LNCAP (cell line): ENCODE measurements around the gene SMYD3.

Experiments used
- TF ChIP-seq, protein P1 (sequence below): fragments of 450-650 bp; IDR thresholded peaks from 2 replicates; pipeline ENCODE4 v1.5.1; 2017; ENCODE audit warnings: mild to moderate bottlenecking

The SMYD3 gene

GRCh38 chr1:245750261-245750660, 756.8 kb downstream of the SMYD3 start:
- TF ChIP-seq, protein P1, sequence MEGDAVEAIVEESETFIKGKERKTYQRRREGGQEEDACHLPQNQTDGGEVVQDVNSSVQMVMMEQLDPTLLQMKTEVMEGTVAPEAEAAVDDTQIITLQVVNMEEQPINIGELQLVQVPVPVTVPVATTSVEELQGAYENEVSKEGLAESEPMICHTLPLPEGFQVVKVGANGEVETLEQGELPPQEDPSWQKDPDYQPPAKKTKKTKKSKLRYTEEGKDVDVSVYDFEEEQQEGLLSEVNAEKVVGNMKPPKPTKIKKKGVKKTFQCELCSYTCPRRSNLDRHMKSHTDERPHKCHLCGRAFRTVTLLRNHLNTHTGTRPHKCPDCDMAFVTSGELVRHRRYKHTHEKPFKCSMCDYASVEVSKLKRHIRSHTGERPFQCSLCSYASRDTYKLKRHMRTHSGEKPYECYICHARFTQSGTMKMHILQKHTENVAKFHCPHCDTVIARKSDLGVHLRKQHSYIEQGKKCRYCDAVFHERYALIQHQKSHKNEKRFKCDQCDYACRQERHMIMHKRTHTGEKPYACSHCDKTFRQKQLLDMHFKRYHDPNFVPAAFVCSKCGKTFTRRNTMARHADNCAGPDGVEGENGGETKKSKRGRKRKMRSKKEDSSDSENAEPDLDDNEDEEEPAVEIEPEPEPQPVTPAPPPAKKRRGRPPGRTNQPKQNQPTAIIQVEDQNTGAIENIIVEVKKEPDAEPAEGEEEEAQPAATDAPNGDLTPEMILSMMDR: no peak

DNA sequence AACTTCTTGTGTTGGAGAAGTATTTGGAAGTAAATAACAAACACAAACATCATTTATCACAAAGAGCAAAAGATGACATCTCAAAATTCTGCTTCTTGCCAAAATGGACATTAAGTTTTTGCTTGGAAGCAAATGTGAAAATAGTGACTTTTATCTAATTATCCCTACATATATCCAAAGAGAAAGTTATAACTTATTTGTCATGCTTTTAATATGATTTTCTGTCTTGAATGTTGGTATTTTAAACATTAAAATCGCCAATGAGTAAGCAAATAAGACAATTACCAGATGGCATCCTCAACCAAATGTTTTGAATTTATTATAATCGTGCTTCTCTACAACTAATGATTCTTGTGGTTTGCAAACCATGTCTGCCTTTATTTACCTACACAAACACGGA, 758.0 kb downstream of the SMYD3 start:
- TF ChIP-seq, protein P1: no peak

DNA sequence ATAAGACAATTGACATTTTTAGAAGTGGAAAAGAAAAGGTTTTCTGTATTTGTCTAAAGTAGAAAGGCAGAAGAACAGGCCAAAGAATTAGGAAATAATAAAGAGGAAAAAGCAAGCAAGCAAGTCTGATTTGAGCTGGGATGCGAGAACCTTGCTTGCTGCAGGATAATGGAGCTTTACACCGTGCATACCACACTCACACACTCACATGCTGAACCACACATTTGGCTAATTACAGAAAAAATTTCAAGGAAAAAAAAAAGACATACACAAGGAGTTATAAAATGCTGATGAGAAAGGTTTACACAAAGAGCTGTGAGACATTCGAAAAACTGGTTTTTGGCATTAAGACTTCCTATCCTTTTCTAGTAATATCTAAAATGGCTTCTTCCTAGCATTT, 758.4 kb downstream of the SMYD3 start:
- TF ChIP-seq, protein P1: no peak

GRCh38 chr1:245748240-245748639, 758.8 kb downstream of the SMYD3 start:
- TF ChIP-seq, protein P1: no peak

- TF ChIP-seq, protein P1: no peak
Measured at GRCh38 chr1:245742896-245743295, 764.2 kb downstream of the SMYD3 start.

DNA sequence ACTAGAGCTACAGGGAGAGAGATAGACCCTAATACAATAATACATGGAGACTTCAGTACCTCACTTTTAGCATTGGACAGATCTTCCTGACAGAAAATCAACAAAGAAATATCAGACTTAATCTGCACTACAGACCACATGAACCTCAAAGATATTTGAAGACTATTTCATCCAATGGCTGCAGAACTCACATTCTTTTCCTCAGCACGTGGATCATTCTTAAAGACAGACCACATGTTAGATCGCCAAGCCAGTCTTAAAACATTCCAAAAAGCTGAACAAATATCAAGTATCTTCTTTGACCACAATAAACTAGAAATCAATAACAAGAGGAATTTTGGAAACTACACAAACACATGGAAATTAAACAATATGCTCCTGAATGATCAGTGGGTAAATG, 776.3 kb downstream of the SMYD3 start:
- TF ChIP-seq, protein P1: no peak

DNA sequence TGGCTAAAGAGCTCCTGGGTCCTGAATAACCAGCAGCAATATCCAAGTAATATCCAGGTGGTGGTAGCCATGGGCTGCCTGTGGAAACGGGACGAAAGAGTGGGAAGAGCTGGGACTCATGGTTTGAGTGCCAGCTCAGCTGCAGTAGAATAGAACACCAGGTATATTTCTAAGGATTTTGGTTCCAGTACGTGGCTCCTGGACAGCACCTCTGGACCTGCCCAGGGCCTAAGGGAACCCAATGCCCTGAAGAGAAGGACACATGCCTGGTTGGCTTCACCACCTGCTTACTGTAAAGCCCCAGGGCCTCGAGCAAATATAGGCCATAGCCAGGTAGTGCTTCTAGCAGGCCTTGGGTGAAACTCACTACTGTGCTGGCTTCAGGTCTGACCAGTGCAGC, 785.6 kb downstream of the SMYD3 start:
- TF ChIP-seq, protein P1: no peak

- TF ChIP-seq, protein P1: no peak
Measured at GRCh38 chr1:245718951-245719350, 788.1 kb downstream of the SMYD3 start.
